D721Med (cell line): ENCODE data around the gene GSX1.
"Not testable (repeated sequence)": the region's sequence is repeated elsewhere in the genome, so short reads cannot be mapped to it uniquely, and the experiment has no call there.

Source experiments
- DNase-seq: peaks from one replicate; pipeline ENCODE4 v3.0.0; 2011; ENCODE audit warnings: low spot score; ENCODE audit not compliant: insufficient read length
- FAIRE-seq: peaks from 2 replicates; lab custom pipeline; 2011; peaks lifted over from hg19 to GRCh38; lab: Jason Lieb, UNC
- CTCF ChIP-seq: IDR thresholded peaks from 2 replicates; pipeline ENCODE4 v1.5.1; 2012; ENCODE audit warnings: mild to moderate bottlenecking, control low read depth; ENCODE audit not compliant: insufficient read depth; ENCODE audit errors: missing control alignments

GSX1 gene

GRCh38 chr13:27808851-27809550 is 16.7 kb downstream of the GSX1 start:
- no peak for DNase-seq
- FAIRE-seq: no peak
- TF ChIP-seq CTCF: no peak

DNA sequence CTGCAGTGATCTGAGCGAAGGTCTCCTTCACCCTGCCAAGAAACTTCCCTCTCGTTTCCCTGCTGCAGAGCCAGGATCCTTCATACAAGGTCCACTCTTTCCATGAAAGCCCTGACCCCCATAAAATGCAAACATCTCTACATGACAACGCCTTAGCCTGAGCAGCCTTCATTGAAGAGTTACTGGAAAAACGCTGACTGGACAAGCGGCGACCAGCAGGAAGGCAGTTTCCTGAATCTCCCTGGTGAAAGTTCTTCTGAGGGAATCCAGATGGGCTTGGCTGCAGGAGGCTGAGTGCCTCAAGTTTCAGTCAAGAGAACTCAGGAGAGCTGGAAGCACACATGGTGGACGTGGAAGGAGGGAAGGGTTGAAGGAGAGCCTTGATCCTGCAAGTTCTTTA is 17.7 kb downstream of the GSX1 start:
- DNase-seq: no peak
- no peak for TF ChIP-seq CTCF
- no peak for FAIRE-seq

DNA sequence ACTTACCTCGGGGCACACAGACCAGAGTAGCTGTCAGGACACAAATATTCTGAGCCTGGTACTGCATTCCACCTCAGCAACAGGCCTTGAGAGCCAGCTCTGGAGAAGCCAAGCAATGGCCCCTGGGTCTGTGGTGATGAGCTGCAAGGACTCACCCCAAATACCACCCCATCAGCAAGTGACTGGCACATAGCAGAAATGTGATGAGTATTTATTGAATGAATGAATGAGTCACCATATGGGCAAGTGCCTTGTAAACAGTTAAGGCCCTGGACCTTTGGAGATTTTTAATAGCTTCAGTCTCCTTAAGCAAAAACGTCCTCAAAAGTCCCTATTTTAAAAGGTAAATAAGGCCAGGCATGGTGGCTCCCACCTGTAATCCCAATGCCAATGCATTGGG is 18.2 kb downstream of the GSX1 start:
- DNase-seq: no peak
- FAIRE-seq: no peak
- no peak for TF ChIP-seq CTCF

- FAIRE-seq (no peak), DNase-seq (no peak)
- no peak for TF ChIP-seq CTCF
Measured at GRCh38 chr13:27813826-27814225, 21.5 kb downstream of the GSX1 start.

GRCh38 chr13:27817832-27818231 is 25.5 kb downstream of the GSX1 start:
- DNase-seq, FAIRE-seq: not testable (repeated sequence)

- FAIRE-seq: no peak
- no peak for TF ChIP-seq CTCF
- no peak for DNase-seq
Measured at GRCh38 chr13:27820524-27821482, 28.5 kb downstream of the GSX1 start.

DNA sequence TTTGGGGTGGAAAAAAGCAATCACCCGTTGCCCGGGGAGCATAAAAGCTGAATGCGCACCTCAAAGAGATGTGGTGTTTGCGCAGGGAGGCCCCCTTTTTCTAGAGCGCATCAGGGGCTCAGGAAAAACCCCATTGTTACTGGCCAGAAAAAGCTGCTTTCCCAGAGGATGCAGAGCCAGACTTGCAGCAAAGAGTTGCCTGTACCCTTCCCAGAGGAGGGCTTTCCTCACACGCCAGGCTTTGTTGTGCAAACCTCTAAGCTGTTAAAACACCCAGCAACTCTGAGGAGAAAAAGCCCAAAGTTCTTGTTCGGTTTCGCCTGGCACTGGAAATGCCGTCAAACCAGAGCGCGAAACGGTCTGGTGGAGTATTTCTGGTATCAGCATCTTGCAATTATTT is 29.3 kb downstream of the GSX1 start:
- DNase-seq (no peak), FAIRE-seq (no peak)
- no peak for TF ChIP-seq CTCF
